AG04449 (cell line): Measurements from ENCODE around the gene CNR2.

Experiments
- CTCF ChIA-PET: fragments of 350-600 bp; formaldehyde crosslinking; extraction: SDS; loops from one replicate; lab custom pipeline; 2021; ENCODE audit warnings: antibody characterized with exemption; lab: Yijun Ruan, JAX
- POLR2A ChIA-PET: fragments of 400-600, 350-600 bp; formaldehyde crosslinking; extraction: SDS; loops from one replicate; lab custom pipeline; 2020; ENCODE audit warnings: antibody characterized with exemption, inconsistent platforms; lab: Yijun Ruan, JAX
- DNase-seq: peaks from one replicate; pipeline ENCODE4 v3.0.0-alpha.2; 2010; ENCODE audit warnings: low read depth, low spot score
- H3K4me3 ChIP-seq: 2 replicates; pipeline ENCODE4 v1.5.1; 2011; ENCODE audit warnings: low read depth, mild to moderate bottlenecking, control low read depth, low read length
- CTCF ChIP-seq: IDR thresholded peaks from one replicate; pipeline ENCODE4 v1.5.1; 2011; ENCODE audit warnings: mild to moderate bottlenecking, moderate library complexity, low read length, control low read depth, inconsistent platforms; ENCODE audit not compliant: insufficient read depth; ENCODE audit errors: missing control alignments

Gene CNR2

GRCh38 chr1:23930270-23930669 lies 17.1 kb upstream of the CNR2 start:
- ChIA-PET CTCF (interaction anchor here (0.9 to 2.5 kb wide), 2 partner anchors 21 to 97 kb away, joined by 3 to 9 read pairs; no protein-coding TSS in a partner anchor), POLR2A (interaction anchor here (0.5 to 0.6 kb wide), 2 partner anchors 13 to 43 kb away, joined by 3 to 5 read pairs; no protein-coding TSS in a partner anchor)
- no peak for DNase-seq
- no peak overlapping the region for H3K4me3 ChIP-seq
- no peak for TF ChIP-seq CTCF

- CTCF ChIA-PET = interaction anchor here (1.1 kb wide), 2 partner anchors 12 to 157 kb away, joined by 3 to 4 read pairs; no protein-coding TSS in a partner anchor
- no peak for TF ChIP-seq CTCF
- POLR2A ChIA-PET = interaction anchor here (0.7 kb wide), 1 partner anchor 10 kb away, joined by 4 read pairs; no protein-coding TSS in a partner anchor
- no peak for DNase-seq
- H3K4me3 ChIP-seq = no peak overlapping the region
Measured at GRCh38 chr1:23928789-23929188, 15.6 kb upstream of the CNR2 start.

GRCh38 chr1:23927097-23927496 lies 13.9 kb upstream of the CNR2 start:
- POLR2A ChIA-PET = no interaction called here
- H3K4me3 ChIP-seq = no peak overlapping the region
- no peak for DNase-seq
- CTCF ChIA-PET = interaction anchor here (0.9 kb wide), 1 partner anchor 10 kb away, joined by 3 read pairs; no protein-coding TSS in a partner anchor
- TF ChIP-seq CTCF = no peak

- DNase-seq = no peak
- POLR2A ChIA-PET = no interaction called here
- TF ChIP-seq CTCF = no peak
- CTCF ChIA-PET = no interaction called here
- no peak overlapping the region for H3K4me3 ChIP-seq
Measured at GRCh38 chr1:23925279-23925678, 12.1 kb upstream of the CNR2 start.

DNA sequence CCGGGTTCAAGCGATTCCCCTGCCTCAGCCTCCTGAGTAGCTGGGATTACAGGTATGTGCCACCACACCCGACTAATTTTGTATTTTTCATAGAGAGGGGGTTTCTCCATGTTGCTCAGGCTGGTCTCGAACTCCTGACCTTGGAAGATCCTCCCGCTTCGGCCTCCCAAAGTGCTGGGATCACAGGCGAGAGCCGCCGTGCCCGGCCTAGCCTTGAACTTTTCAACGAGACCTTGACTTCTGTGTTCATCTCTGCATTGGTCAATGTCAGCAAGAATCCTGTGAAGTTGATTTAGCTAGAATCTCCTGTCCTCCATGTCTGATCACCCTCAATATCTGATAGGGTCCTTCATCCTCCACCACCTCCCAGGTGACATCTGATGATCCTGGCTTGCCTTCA lies 11.4 kb upstream of the CNR2 start:
- TF ChIP-seq CTCF = no peak
- DNase-seq = no peak
- no peak overlapping the region for H3K4me3 ChIP-seq
- ChIA-PET POLR2A (no interaction called here), CTCF (no interaction called here)

- CTCF ChIA-PET = interaction anchor here (1.9 kb wide), 1 partner anchor 152 kb away, joined by 5 read pairs; no protein-coding TSS in a partner anchor
- no peak for TF ChIP-seq CTCF
- no peak for DNase-seq
- H3K4me3 ChIP-seq = no peak overlapping the region
- POLR2A ChIA-PET = no interaction called here
Measured at GRCh38 chr1:23923592-23924499, 10.7 kb upstream of the CNR2 start.
